Measurements from ENCODE around the gene MYO15B. TPM values are rescaled to one million over a fixed set of nuclear protein-coding genes. Genes with fewer than 3 reads are reported as not detected.

MYO15B gene
- polyA plus RNA-seq, 1 donor from 2014 or later = 2.4 TPM

GRCh38 chr17:75658237-75658636, 70.6 kb downstream of the MYO15B start:
- Histone ChIP-seq H3K9me3 (ENCODE audit: low read length) (no peaks in the 10 kb centered on the region), H3K27ac (ENCODE audit: low read length) (no peak overlapping the region), H2AFZ (ENCODE audit: low read depth, low read length) (no peak overlapping the region), H3K79me2 (replicated peaks; ENCODE audit: insufficient read depth, low read length) (no peaks in the 10 kb centered on the region), H3K36me3 (ENCODE audit: insufficient read depth, low read length) (peaks cover 8% of the 10 kb centered on the region), H3K4me2 (ENCODE audit: low read length) (no peak overlapping the region), H3F3A (ENCODE audit: insufficient read depth, low read length, poor library complexity, severe bottlenecking) (no peaks in the 10 kb centered on the region), H3K9me2 (ENCODE audit: insufficient read depth, low read length) (no peaks in the 10 kb centered on the region), H3K4me3 (ENCODE audit: low read length) (no peak overlapping the region), H3K27me3 (ENCODE audit: insufficient read depth, low read depth, low read length) (no peaks in the 10 kb centered on the region), H3K9ac (ENCODE audit: low read length) (no peak overlapping the region), H4K20me1 (ENCODE audit: insufficient read depth) (no peaks in the 10 kb centered on the region)
- TF ChIP-seq SMC3 (conservative IDR thresholded peaks at IDR 0.05; ENCODE audit: poor library complexity) (no peak), EZH2 (IDR thresholded peaks at IDR 0.05; ENCODE audit: borderline replicate concordance, insufficient read depth, low read length, poor library complexity, severe bottlenecking) (no peak), REST (IDR thresholded peaks at IDR 0.05; ENCODE audit: borderline replicate concordance) (no peak), EP300 (conservative IDR thresholded peaks at IDR 0.05; ENCODE audit: poor library complexity, severe bottlenecking) (no peak), POLR2AphosphoS5 (IDR thresholded peaks at IDR 0.05) (no peak), RAD21 (conservative IDR thresholded peaks at IDR 0.05) (no peak), MXI1 (conservative IDR thresholded peaks at IDR 0.05; ENCODE audit: poor library complexity, severe bottlenecking) (no peak), CTCF (IDR thresholded peaks at IDR 0.05; ENCODE audit: poor library complexity, severe bottlenecking) (no peak), TAF1 (IDR thresholded peaks at IDR 0.05; ENCODE audit: low read depth) (no peak)

- Histone ChIP-seq H3K9me2 (ENCODE audit: insufficient read depth, low read length) (no peaks in the 10 kb centered on the region), H3K27me3 (ENCODE audit: insufficient read depth, low read depth, low read length) (no peaks in the 10 kb centered on the region), H3K36me3 (ENCODE audit: insufficient read depth, low read length) (peaks cover 4% of the 10 kb centered on the region), H3K27ac (ENCODE audit: low read length) (no peak overlapping the region), H3K9me3 (ENCODE audit: low read length) (no peaks in the 10 kb centered on the region), H4K20me1 (ENCODE audit: insufficient read depth) (no peaks in the 10 kb centered on the region), H3K79me2 (replicated peaks; ENCODE audit: insufficient read depth, low read length) (peaks cover 10% of the 10 kb centered on the region), H3K4me3 (ENCODE audit: low read length) (no peak overlapping the region), H3K4me2 (ENCODE audit: low read length) (no peak overlapping the region), H3K9ac (ENCODE audit: low read length) (no peak overlapping the region), H2AFZ (ENCODE audit: low read depth, low read length) (no peak overlapping the region), H3F3A (ENCODE audit: insufficient read depth, low read length, poor library complexity, severe bottlenecking) (no peaks in the 10 kb centered on the region)
- TF ChIP-seq TAF1 (IDR thresholded peaks at IDR 0.05; ENCODE audit: low read depth) (no peak), CTCF (IDR thresholded peaks at IDR 0.05; ENCODE audit: poor library complexity, severe bottlenecking) (no peak), MXI1 (conservative IDR thresholded peaks at IDR 0.05; ENCODE audit: poor library complexity, severe bottlenecking) (no peak), SMC3 (conservative IDR thresholded peaks at IDR 0.05; ENCODE audit: poor library complexity) (no peak), EZH2 (IDR thresholded peaks at IDR 0.05; ENCODE audit: borderline replicate concordance, insufficient read depth, low read length, poor library complexity, severe bottlenecking) (no peak), RAD21 (conservative IDR thresholded peaks at IDR 0.05) (no peak), POLR2AphosphoS5 (IDR thresholded peaks at IDR 0.05) (no peak), EP300 (conservative IDR thresholded peaks at IDR 0.05; ENCODE audit: poor library complexity, severe bottlenecking) (no peak), REST (IDR thresholded peaks at IDR 0.05; ENCODE audit: borderline replicate concordance) (no peak)
Measured at GRCh38 chr17:75661531-75661930, 73.9 kb downstream of the MYO15B start.
